Erythroblast (primary cell): Measurements from ENCODE around the gene GPC3.

Experiments used
- GATA1 ChIP-seq: IDR thresholded peaks from 2 replicates; pipeline ENCODE4 v1.6.1; 2011; ENCODE audit warnings: low read depth, mild to moderate bottlenecking, control low read depth, low read length, moderate library complexity
- POLR2A ChIP-seq: IDR thresholded peaks from 2 replicates; pipeline ENCODE4 v1.6.1; 2011; ENCODE audit warnings: mild to moderate bottlenecking, low read length

DNA sequence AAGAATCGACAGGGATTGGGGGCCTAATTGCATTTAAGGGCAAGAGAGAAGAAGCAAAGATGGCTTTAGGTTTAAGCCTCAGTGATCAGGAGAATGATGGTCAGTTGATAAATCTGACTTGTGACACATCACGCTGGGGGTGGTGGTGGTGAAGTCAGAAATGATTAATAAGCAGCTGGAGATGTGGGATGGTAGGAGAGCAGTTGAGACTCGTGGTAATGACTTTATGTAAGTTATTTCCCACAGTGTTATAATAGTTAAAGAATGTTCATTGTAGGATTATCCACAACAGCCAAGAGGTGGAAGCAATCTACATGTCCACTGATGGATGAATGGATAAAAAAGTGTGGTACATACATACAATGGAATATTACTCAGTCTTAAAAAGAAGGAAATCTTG is 391.2 kb downstream of the GPC3 start:
- no peak for TF ChIP-seq POLR2A
- no peak for TF ChIP-seq GATA1
